Ovary (tissue), 9 donors: Measurements from ENCODE around the gene ADAMTS12. TPM values are rescaled to one million over a fixed set of nuclear protein-coding genes. Genes with fewer than 3 reads are reported as not detected.

Experiments
- DNase-seq, 5 donors: peaks; one replicate each; pipeline ENCODE4 v3.0.0-alpha.2; 2019 to 2020
- H3K27ac ChIP-seq, 2 donors: fragments of 200-600 bp; one replicate each; pipeline versions ENCODE4 v1.5.1 to v1.8.0; 2019 to 2022
- H3K27me3 ChIP-seq: fragments of 200-600 bp; one replicate; pipeline ENCODE4 v1.8.0; 2022
- H3K36me3 ChIP-seq: fragments of 200-600 bp; sonication (generic); one replicate; pipeline ENCODE4 v1.5.1; 2019
- H3K4me1 ChIP-seq: one replicate; pipeline ENCODE4 v1.8.1; 2013; ENCODE audit warnings: mild to moderate bottlenecking, moderate library complexity; ENCODE audit not compliant: insufficient read depth
- H3K4me3 ChIP-seq: fragments of 200-600 bp; sonication (generic); one replicate; pipeline ENCODE4 v1.5.1; 2017
- H3K9me3 ChIP-seq, 2 donors: fragments of 200-600 bp in 1 of 2; sonication (generic) in 1 of 2; one replicate each; pipeline versions ENCODE4 v1.5.1 to v1.8.1; 2013 to 2019; ENCODE audit warnings: mild to moderate bottlenecking in 1 of 2, moderate library complexity in 1 of 2
- CTCF ChIP-seq, 3 donors: fragments of 450-650 bp in 2 of 3; fragments of 200-600 bp in 1 of 3; IDR thresholded peaks; one replicate each; pipeline versions ENCODE4 v1.5.1 to v1.8.0; 2016 to 2022; ENCODE audit warnings: antibody characterized with exemption in 3 of 3, mild to moderate bottlenecking in 1 of 3
- EP300 ChIP-seq: sonication (generic); formaldehyde crosslinking; IDR thresholded peaks from one replicate; pipeline ENCODE4 v1.6.1; 2017; ENCODE audit warnings: antibody characterized with exemption
- POLR2A ChIP-seq: fragments of 450-650 bp; IDR thresholded peaks from one replicate; pipeline ENCODE4 v1.6.1; 2017; ENCODE audit warnings: antibody characterized with exemption, mild to moderate bottlenecking, moderate library complexity
- WGBS, 3 donors: extraction: QIAGEN DNeasy Blood & Tissue Kit in 1 of 3; methylation state at CpG; one replicate each; pipeline versions ENCODE4 v1.1.5 to v1.1.7; 2013 to 2017; 5-methylcytosine and 5-hydroxymethylcytosine counted together
- intact Hi-C, 4 donors: fragments of 100-400 bp; cut with DNase I; formaldehyde crosslinking; loops; one replicate each; pipeline versions ENCODE4 v1.11.0 to v1.15.1; 2022 to 2023
- polyA plus RNA-seq, 2 donors: library from polyadenylated mRNA; stranded (reverse); fragments of 200-250 nt in 1 of 2; fragments of 350-450 nt in 1 of 2; fragmentation: Illumina TruSeq in 1 of 2; extraction: RNeasy Lipid Tissue Mini Kit (QIAGEN cat#74804) in 1 of 2; gene quantifications; one replicate each; pipeline ENCODE4 v1.2.3, GENCODE V29; 2013 to 2014
- total RNA-seq, 7 donors: library from RNA; depleted of rRNA in 2 of 7; stranded (reverse); fragments of >200 nt in 2 of 7; fragmentation: NEBNext Ultra II Directional in 3 of 7; extraction: Animal tissue kit (Norgen Biotek cat#: 25700) in 3 of 7; gene quantifications; one replicate each; pipeline versions ENCODE4 v1.1.0 to v1.2.4, GENCODE V29; 2016 to 2023
- donor health status: DM: no; HTN: no; CAD: no; lungs with moderate emphysema.
- donor health status: DM: no; HTN: no; CAD: no.
- donor health status: Bipolar disorder and iron deficiency.
- donor health status: DM: yes; HTN: yes; CAD: no.
- donor health status: DM: no; HTN: no; CAD: no.
- donor health status: DM: yes; HTN: yes; CAD: no.

Gene ADAMTS12
- total and polyA plus RNA-seq, 9 donors = 2.9 to 9.8 (median 5.5) TPM

GRCh38 chr5:33649549-33650482, 242.0 kb downstream of the ADAMTS12 start:
- no peak for DNase-seq
- no peaks in the 10 kb centered on the region for H3K27me3 ChIP-seq
- WGBS, 3 donors = 87 to 89% (median 88%) methylated on average over 10 of the region's 10 CpGs
- H3K36me3 ChIP-seq = no peaks in the 10 kb centered on the region
- no peaks in the 10 kb centered on the region for H3K9me3 ChIP-seq
- no peak overlapping the region for H3K27ac ChIP-seq
- intact Hi-C loops = no loop called here
- no peaks in the 10 kb centered on the region for H3K4me1 ChIP-seq
- TF ChIP-seq CTCF (IDR thresholded peaks at IDR 0.05) (no peak), POLR2A (no peak), EP300 (no peak)
- H3K4me3 ChIP-seq = no peak overlapping the region

- Histone ChIP-seq H3K4me1 (no peaks in the 10 kb centered on the region), H3K4me3 (no peak overlapping the region), H3K36me3 (no peaks in the 10 kb centered on the region), H3K27me3 (no peaks in the 10 kb centered on the region), H3K27ac (no peak overlapping the region), H3K9me3 (no peaks in the 10 kb centered on the region)
- DNase-seq = no peak
- TF ChIP-seq CTCF (IDR thresholded peaks at IDR 0.05) = no peak
- no peak for TF ChIP-seq POLR2A
- no peak for TF ChIP-seq EP300
- 74 to 80% (median 79%) methylated on average over 12 of the region's 12 CpGs for WGBS, 3 donors
- intact Hi-C loops = no loop called here
Observed at GRCh38 chr5:33641744-33642505, 249.9 kb downstream of the ADAMTS12 start.

- no peaks in the 10 kb centered on the region for H3K4me1 ChIP-seq
- no peak for DNase-seq
- no peaks in the 10 kb centered on the region for H3K27me3 ChIP-seq
- no peak for TF ChIP-seq POLR2A
- TF ChIP-seq EP300 = no peak
- TF ChIP-seq CTCF (IDR thresholded peaks at IDR 0.05) = no peak
- H3K27ac ChIP-seq = no peak overlapping the region
- no peak overlapping the region for H3K4me3 ChIP-seq
- no peaks in the 10 kb centered on the region for H3K9me3 ChIP-seq
- H3K36me3 ChIP-seq = no peaks in the 10 kb centered on the region
- intact Hi-C loops = no loop called here
- WGBS, 3 donors = 77 to 88% (median 87%) methylated on average over 7 of the region's 7 CpGs
Observed at GRCh38 chr5:33639474-33639873, 252.3 kb downstream of the ADAMTS12 start.

- no peaks in the 10 kb centered on the region for H3K27me3 ChIP-seq
- intact Hi-C loops = no loop called here
- H3K9me3 ChIP-seq = no peaks in the 10 kb centered on the region
- TF ChIP-seq POLR2A (no peak), CTCF (IDR thresholded peaks at IDR 0.05) (no peak), EP300 (no peak)
- WGBS, 3 donors = 80 to 87% (median 87%) methylated on average over 2 to 3 of the region's 3 CpGs
- H3K4me1 ChIP-seq = no peaks in the 10 kb centered on the region
- DNase-seq = no peak
- H3K27ac ChIP-seq = no peak overlapping the region
- H3K4me3 ChIP-seq = no peak overlapping the region
- H3K36me3 ChIP-seq = no peaks in the 10 kb centered on the region
Observed at GRCh38 chr5:33637011-33637410, 254.8 kb downstream of the ADAMTS12 start.
